C4-2B (cell line): Measurements from ENCODE around the gene DPH7.

Source experiments
- CTCF ChIP-seq: fragments of 450-650 bp; conservative IDR thresholded peaks from 2 replicates; pipeline ENCODE4 v1.5.1; 2017; ENCODE audit warnings: mild to moderate bottlenecking
- ZFX ChIP-seq: fragments of 450-650 bp; IDR thresholded peaks from 2 replicates; pipeline ENCODE4 v1.6.1; 2017

- TF ChIP-seq ZFX, result no peak
- TF ChIP-seq CTCF, result no peak
Measured at GRCh38 chr9:137613738-137614523, 35.2 kb upstream of the DPH7 start.
